NCI-H2107 treated with DMSO at 0.1 percent for 48 hours (cell line): ENCODE data around the gene SBDS.

Experiments used
- DNase-seq: peaks from one replicate; lab custom pipeline; 2025; ENCODE audit not compliant: unreplicated experiment; lab: John Stamatoyannopoulos, UW

Gene SBDS

DNA sequence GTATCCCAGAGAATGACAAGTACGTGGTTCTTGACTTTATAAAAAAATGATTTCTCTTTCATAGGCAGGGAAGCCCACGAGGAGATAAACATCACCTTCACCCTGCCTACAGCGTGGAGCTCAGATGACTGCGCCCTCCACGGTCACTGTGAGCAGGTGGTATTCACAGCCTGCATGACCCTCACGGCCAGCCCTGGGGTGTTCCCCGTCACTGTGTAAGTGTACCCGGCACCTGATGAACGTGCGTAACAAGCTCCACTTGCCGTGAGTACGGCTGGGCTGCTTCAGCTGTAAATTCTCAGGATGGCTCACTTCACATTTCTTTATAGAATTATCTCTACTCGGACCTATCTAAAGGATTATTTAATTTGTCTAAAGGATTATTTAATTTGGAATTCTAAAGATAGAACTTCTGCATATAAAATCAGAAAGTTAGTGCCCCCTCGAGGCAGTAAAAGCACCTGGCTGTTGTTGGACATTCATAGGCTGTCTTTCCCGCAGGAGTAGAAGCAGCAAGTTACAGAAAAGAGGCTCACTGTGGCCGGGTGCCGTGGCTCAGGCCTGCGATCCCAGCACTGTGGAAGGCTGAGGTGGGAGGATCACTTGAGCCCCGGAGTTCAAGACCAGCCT, 46.8 kb downstream of the SBDS start:
- no peak for DNase-seq

DNA sequence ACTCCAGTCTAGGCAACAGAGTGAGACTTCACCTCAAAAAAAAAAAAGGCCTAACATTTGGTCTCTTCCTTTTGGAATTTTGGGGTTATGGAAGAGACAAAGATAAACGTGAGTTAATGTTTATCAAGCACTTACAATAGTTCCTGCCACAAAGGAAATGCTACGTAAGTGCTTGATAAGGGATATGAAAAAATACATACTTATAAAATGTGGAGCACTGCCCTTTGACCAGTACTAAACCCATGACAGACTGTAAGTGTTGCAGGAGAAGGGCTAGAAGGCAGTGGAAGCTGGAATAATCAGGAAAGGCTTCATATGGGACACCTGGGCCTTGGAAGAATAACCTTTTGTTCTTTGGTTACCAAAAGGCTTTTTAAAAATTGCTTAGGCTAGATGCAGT, 48.8 kb downstream of the SBDS start:
- DNase-seq, result no peak

DNA sequence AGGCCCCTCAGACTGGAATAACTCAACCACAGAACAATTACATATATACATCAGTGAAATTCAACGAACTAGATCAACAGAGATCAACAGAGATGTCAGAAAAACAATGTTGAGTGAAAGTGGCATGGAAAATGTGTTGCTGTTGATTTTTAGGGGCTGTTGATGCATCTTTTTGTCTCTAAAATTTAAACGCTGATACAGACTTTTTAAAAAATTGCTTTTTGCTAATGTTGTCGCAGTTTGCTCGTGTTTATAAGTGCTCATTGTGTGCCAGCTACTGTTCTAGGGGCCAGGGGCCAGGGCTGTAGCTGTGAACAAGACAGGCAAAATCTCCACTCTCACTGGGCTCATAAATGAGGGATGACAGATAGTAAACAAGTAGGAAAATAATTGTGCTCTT, 56.1 kb downstream of the SBDS start:
- no peak for DNase-seq

GRCh38 chr7:66937940-66938339, 57.4 kb downstream of the SBDS start:
- no peak for DNase-seq
